Liver (tissue), 9 donors: ENCODE measurements around the gene BCAP29. TPM values are rescaled to one million over a fixed set of nuclear protein-coding genes. Genes with fewer than 3 reads are reported as not detected.

ENCODE experiments used
- DNase-seq: peaks from one replicate; pipeline ENCODE4 v3.0.0-alpha.2; 2017; ENCODE audit warnings: low spot score
- H3K27ac ChIP-seq, 2 donors: one replicate each; pipeline ENCODE4 v1.7.0; 2013; ENCODE audit warnings: inconsistent platforms in 2 of 2, low read length in 2 of 2, control low read depth in 1 of 2, low read depth in 1 of 2, mild to moderate bottlenecking in 1 of 2
- H3K27me3 ChIP-seq, 4 donors: one replicate each; pipeline versions ENCODE4 v1.6.1 to v1.7.0; 2013; ENCODE audit warnings: low read length in 3 of 4, inconsistent platforms in 1 of 4, mild to moderate bottlenecking in 1 of 4, moderate library complexity in 1 of 4; ENCODE audit not compliant: control insufficient read depth in 4 of 4, insufficient read depth in 4 of 4
- H3K36me3 ChIP-seq, 4 donors: one replicate each; pipeline versions ENCODE4 v1.6.1 to v1.7.0; 2013; ENCODE audit warnings: low read length in 3 of 4, mild to moderate bottlenecking in 3 of 4, low read depth in 1 of 4, moderate library complexity in 1 of 4; ENCODE audit not compliant: control insufficient read depth in 4 of 4, insufficient read depth in 3 of 4
- H3K4me1 ChIP-seq, 4 donors: one replicate each; pipeline versions ENCODE4 v1.6.1 to v1.7.0; 2013; ENCODE audit warnings: low read length in 3 of 4, mild to moderate bottlenecking in 3 of 4, moderate library complexity in 1 of 4; ENCODE audit not compliant: control insufficient read depth in 4 of 4, insufficient read depth in 4 of 4
- H3K4me3 ChIP-seq, 3 donors: one replicate each; pipeline versions ENCODE4 v1.6.1 to v1.7.0; 2013; ENCODE audit warnings: low read length in 3 of 3, control low read depth in 1 of 3, low read depth in 1 of 3, mild to moderate bottlenecking in 1 of 3
- H3K9ac ChIP-seq, 2 donors: one replicate each; pipeline ENCODE4 v1.7.0; 2013; ENCODE audit warnings: low read length in 2 of 2, mild to moderate bottlenecking in 2 of 2, moderate library complexity in 2 of 2, control low read depth in 1 of 2, low read depth in 1 of 2
- H3K9me3 ChIP-seq, 4 donors: one replicate each; pipeline versions ENCODE4 v1.6.1 to v1.7.0; 2013; ENCODE audit warnings: low read length in 3 of 4; ENCODE audit not compliant: control insufficient read depth in 4 of 4
- HNF4A ChIP-seq, 2 donors: conservative IDR thresholded peaks; 2 replicates each; pipeline ENCODE4 v1.6.1; 2016; ENCODE audit warnings: antibody characterized with exemption in 2 of 2, mild to moderate bottlenecking in 2 of 2
- HNF4G ChIP-seq: IDR thresholded peaks from 2 replicates; pipeline ENCODE4 v1.6.1; 2016; ENCODE audit warnings: antibody characterized with exemption
- MAX ChIP-seq: IDR thresholded peaks from 2 replicates; pipeline ENCODE4 v1.6.1; 2016; ENCODE audit warnings: antibody characterized with exemption
- NR2F2 ChIP-seq: IDR thresholded peaks from 2 replicates; pipeline ENCODE4 v1.6.1; 2016; ENCODE audit warnings: antibody characterized with exemption
- RAD21 ChIP-seq, 2 donors: IDR thresholded peaks; 2 replicates each; pipeline ENCODE4 v1.6.1; 2016; ENCODE audit warnings: antibody characterized with exemption in 2 of 2, mild to moderate bottlenecking in 2 of 2
- REST ChIP-seq: IDR thresholded peaks from 2 replicates; pipeline ENCODE4 v1.6.1; 2016; ENCODE audit warnings: antibody characterized with exemption, mild to moderate bottlenecking
- RXRA ChIP-seq, 2 donors: IDR thresholded peaks; 2 replicates each; pipeline ENCODE4 v1.6.1; 2017 to 2018; ENCODE audit warnings: antibody characterized with exemption in 2 of 2, mild to moderate bottlenecking in 1 of 2
- SP1 ChIP-seq: IDR thresholded peaks from 2 replicates; pipeline ENCODE4 v1.6.1; 2018; ENCODE audit warnings: antibody characterized with exemption, mild to moderate bottlenecking
- WGBS: extraction: QIAGEN DNeasy Blood & Tissue Kit; methylation state at CpG from one replicate; pipeline ENCODE4 v1.1.7; 2013; 5-methylcytosine and 5-hydroxymethylcytosine counted together
- polyA plus RNA-seq, 2 donors: library from polyadenylated mRNA; stranded (reverse) in 1 of 2; unstranded in 1 of 2; fragments of 200-250 nt in 1 of 2; fragments of >200 nt in 1 of 2; fragmentation: Nextera tagmentation in 1 of 2; extraction: Ambion mirVana in 1 of 2; gene quantifications; one replicate each; pipeline versions ENCODE4 v1.2.1 to v1.2.3, GENCODE V29; 2013 to 2015
- total RNA-seq, 2 donors: library from RNA; depleted of rRNA; stranded (reverse); fragments of >200 nt; gene quantifications; one replicate each; pipeline ENCODE4 v1.2.3, GENCODE V29; 2014
- TF ChIP-seq, protein P1 (sequence below): fragments of 150-350 bp; IDR thresholded peaks from 2 replicates; pipeline ENCODE4 v1.5.1; 2017; ENCODE audit warnings: improper control_type of control experiment, low read depth, low read length; ENCODE audit not compliant: missing input control
- donor health status: healthy.
- donor health status: healthy.
- donor health status: healthy.
- donor health status: healthy.
- donor health status: healthy.

The BCAP29 gene
- total and polyA plus RNA-seq, 4 donors: 19.5 to 77.7 (median 36.9) TPM

- Histone ChIP-seq H3K27ac (no peak overlapping the region), H3K36me3 (no peaks in the 10 kb centered on the region), H3K4me1 (no peaks in the 10 kb centered on the region), H3K4me3 (no peak overlapping the region), H3K9ac (no peak overlapping the region), H3K27me3 (no peaks in the 10 kb centered on the region), H3K9me3 (peaks cover 0 to 2% (median 0%) of the 10 kb centered on the region in 4 donors)
- no peak for TF ChIP-seq REST
- TF ChIP-seq NR2F2: peak; percentile 29
- TF ChIP-seq RXRA (IDR thresholded peaks at IDR 0.05): peak in 1 of 2 donors; percentile 34
- DNase-seq: no peak
- WGBS: 73% methylated on average over 9 of the region's 9 CpGs
Measured at GRCh38 chr7:107644309-107644974, 64.4 kb downstream of the BCAP29 start.

DNA sequence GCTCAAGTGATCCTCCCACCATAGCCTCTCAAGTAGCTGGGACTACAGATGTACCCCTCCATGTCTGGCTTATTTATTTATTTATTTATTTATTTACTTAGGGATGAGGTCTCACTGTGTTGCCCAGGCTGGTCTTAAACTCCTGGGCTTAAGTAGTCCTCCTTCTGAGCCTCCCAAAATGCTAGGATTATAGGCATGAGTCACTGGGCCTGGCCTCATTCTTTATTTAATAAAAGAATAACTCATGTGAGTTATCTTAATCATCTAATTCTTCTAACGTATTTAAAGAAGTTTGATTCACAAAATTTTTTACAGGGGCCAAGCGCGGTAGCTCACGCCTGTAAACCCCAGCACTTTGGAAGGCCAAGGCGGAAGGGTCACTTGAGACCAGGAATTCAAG is 72.6 kb downstream of the BCAP29 start:
- no peak for DNase-seq
- no peak overlapping the region for H3K9ac ChIP-seq
- no peak for TF ChIP-seq SP1
- no peaks in the 10 kb centered on the region for H3K27me3 ChIP-seq
- WGBS: 95% methylated on average over 5 of the region's 5 CpGs
- no peaks in the 10 kb centered on the region for H3K9me3 ChIP-seq
- H3K27ac ChIP-seq: no peak overlapping the region
- H3K4me1 ChIP-seq: no peaks in the 10 kb centered on the region
- no peaks in the 10 kb centered on the region for H3K36me3 ChIP-seq
- H3K4me3 ChIP-seq: no peak overlapping the region

DNA sequence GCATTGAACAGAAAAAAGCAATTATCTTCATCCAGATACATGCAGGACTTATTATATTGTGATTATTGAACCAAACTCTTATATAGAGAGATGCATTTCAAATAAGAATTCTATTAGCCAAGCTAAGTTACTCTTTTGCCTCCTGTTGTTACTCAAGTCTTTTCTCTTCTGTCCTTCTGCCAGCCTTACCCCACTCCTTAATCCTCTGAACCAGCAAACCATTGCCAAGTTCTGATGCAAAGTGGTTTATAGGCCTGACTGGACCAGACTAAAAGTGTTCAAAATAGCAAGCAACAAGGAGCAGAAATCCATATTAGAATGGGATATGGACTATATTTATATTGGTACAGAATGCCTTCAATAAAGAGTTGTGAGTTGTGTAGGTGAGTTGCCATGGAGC is 78.4 kb downstream of the BCAP29 start:
- H3K27ac ChIP-seq: no peak overlapping the region
- DNase-seq: no peak
- H3K9me3 ChIP-seq: no peaks in the 10 kb centered on the region
- H3K4me1 ChIP-seq: peaks cover 8 to 16% (median 13%) of the 10 kb centered on the region in 4 donors
- TF ChIP-seq MAX (no peak), REST (no peak), RAD21 (IDR thresholded peaks at IDR 0.05) (no peak), SP1 (no peak), HNF4G (no peak), HNF4A (conservative IDR thresholded peaks at IDR 0.05) (no peak)
- TF ChIP-seq, protein P1, sequence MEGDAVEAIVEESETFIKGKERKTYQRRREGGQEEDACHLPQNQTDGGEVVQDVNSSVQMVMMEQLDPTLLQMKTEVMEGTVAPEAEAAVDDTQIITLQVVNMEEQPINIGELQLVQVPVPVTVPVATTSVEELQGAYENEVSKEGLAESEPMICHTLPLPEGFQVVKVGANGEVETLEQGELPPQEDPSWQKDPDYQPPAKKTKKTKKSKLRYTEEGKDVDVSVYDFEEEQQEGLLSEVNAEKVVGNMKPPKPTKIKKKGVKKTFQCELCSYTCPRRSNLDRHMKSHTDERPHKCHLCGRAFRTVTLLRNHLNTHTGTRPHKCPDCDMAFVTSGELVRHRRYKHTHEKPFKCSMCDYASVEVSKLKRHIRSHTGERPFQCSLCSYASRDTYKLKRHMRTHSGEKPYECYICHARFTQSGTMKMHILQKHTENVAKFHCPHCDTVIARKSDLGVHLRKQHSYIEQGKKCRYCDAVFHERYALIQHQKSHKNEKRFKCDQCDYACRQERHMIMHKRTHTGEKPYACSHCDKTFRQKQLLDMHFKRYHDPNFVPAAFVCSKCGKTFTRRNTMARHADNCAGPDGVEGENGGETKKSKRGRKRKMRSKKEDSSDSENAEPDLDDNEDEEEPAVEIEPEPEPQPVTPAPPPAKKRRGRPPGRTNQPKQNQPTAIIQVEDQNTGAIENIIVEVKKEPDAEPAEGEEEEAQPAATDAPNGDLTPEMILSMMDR: no peak
- H3K4me3 ChIP-seq: no peak overlapping the region
- H3K36me3 ChIP-seq: no peaks in the 10 kb centered on the region
- H3K9ac ChIP-seq: no peak overlapping the region
- H3K27me3 ChIP-seq: peaks cover 0 to 3% (median 0%) of the 10 kb centered on the region in 4 donors
